Mesodermal cell (in vitro differentiated cells): Measurements from ENCODE around the gene GCH1. TPM values are rescaled to one million over a fixed set of nuclear protein-coding genes. Genes with fewer than 3 reads are reported as not detected.

Experiments used
- H3K27ac ChIP-seq: 2 replicates; pipeline ENCODE4 v1.7.0; 2013; ENCODE audit warnings: mild to moderate bottlenecking, low read depth, low read length, moderate library complexity; ENCODE audit not compliant: severe bottlenecking
- H3K36me3 ChIP-seq: 2 replicates; pipeline ENCODE4 v1.7.1; 2013; ENCODE audit warnings: mild to moderate bottlenecking, low read length, moderate library complexity; ENCODE audit not compliant: control insufficient read depth, insufficient read depth
- H3K4me1 ChIP-seq: one replicate; pipeline ENCODE4 v1.7.1; 2013; ENCODE audit warnings: mild to moderate bottlenecking, low read length; ENCODE audit not compliant: insufficient read depth, control insufficient read depth, poor library complexity, severe bottlenecking
- H3K4me3 ChIP-seq: 2 replicates; pipeline ENCODE4 v1.7.0; 2013; ENCODE audit warnings: low read length, control low read depth, mild to moderate bottlenecking; ENCODE audit not compliant: insufficient read depth, poor library complexity, severe bottlenecking; ENCODE audit errors: extremely low read depth
- H3K9me3 ChIP-seq: 2 replicates; pipeline ENCODE4 v1.7.1; 2013; ENCODE audit warnings: mild to moderate bottlenecking, low read length, moderate library complexity; ENCODE audit not compliant: control insufficient read depth
- WGBS, 2 experiments: methylation state at CpG; one replicate each; pipeline ENCODE4 v1.1.5; 2013; ENCODE audit warnings: missing lambda C conversion rate in 2 of 2; ENCODE audit not compliant: insufficient coverage in 2 of 2; 5-methylcytosine and 5-hydroxymethylcytosine counted together
- polyA plus RNA-seq, 2 experiments: library from polyadenylated mRNA; stranded (reverse); fragments of 50-300 nt; gene quantifications; one replicate each; pipeline ENCODE4 v1.2.3, GENCODE V29; 2013

Gene GCH1, protein sequence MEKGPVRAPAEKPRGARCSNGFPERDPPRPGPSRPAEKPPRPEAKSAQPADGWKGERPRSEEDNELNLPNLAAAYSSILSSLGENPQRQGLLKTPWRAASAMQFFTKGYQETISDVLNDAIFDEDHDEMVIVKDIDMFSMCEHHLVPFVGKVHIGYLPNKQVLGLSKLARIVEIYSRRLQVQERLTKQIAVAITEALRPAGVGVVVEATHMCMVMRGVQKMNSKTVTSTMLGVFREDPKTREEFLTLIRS
- polyA plus RNA-seq (2013, experiment 1 of 2): 4.7 TPM
- polyA plus RNA-seq (2013, experiment 2 of 2): 3.3 TPM

DNA sequence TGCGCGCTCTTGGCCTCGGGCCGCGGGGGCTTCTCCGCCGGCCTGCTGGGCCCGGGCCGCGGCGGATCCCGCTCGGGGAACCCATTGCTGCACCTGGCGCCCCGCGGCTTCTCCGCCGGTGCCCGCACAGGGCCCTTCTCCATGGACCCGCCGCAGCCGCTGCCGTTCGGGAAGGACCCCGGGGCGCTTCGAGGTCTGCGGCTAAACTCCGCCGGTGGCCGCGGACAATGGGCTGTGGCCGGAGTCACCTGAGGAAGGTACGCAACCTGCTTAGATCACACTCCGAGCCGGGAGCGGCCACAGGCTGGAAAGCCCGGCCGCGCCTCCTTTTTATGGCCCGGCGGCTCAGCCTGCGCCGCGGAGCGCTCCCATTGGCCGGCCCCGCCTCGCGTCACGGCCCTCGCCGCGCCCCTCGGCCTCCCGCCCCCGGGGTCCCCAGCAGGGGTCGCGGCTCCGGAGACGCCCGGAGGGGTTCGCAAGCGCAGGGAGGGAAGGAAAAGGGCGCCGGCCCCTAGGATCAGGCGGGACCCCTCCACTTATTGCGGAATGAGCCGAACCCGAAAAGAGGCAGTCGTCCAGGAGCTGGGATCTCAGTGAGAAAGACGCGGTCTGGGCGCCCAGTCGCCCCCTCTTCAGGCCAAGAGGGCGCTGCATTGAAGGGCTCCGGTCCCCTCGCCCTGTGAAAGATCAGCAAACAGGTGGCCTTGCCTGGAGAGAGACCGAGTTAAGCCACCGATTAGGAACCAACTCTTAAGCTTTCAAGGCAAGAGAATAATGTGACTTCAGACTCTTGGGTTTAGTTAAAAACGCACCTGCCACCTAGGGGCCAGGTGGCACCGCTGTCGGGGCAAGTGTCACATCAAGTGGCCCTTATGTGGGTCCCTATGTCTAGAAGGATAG lies at the start of gene GCH1:
Gene GCH1, minus strand, starts transcription at position 306 of the 900 bp plus-strand sequence. Its CDS starts 163 bp downstream, at position 143.
- Histone ChIP-seq H3K4me1 (no peaks in the 10 kb centered on the region), H3K27ac (no peak within 1 kb of the TSS), H3K4me3 (peak within 1 kb of the TSS; percentile 74), H3K9me3 (no peaks in the 10 kb centered on the region), H3K36me3 (no peaks in the 10 kb centered on the region)
- 1% methylated on average over 64 to 70 of the region's 83 CpGs for WGBS, 2 experiments

DNA sequence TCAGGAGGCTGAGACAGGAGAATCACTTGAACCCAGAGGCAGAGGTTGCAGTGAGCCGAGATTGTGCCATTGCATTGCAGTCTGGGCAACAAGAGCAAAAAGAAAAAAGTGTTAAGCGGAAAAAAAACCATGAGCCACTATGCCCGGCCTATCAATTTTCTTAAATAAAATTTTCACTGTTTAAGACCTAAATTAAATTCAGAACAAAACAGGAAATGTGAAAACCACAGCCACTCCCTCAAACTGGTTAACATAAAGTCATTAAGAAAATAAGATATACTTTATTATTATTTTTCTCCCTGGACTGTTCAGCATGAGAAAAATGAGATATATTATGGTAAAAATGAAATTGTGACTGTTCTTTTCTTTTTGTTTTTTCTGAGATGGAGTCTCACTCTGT lies 44.6 kb upstream of the GCH1 start:
- WGBS, 2 experiments: 100% methylated on average over 2 of the region's 3 CpGs
- Histone ChIP-seq H3K9me3 (peaks cover 8% of the 10 kb centered on the region), H3K4me3 (no peak overlapping the region), H3K4me1 (no peaks in the 10 kb centered on the region), H3K27ac (no peak overlapping the region), H3K36me3 (peaks cover 44% of the 10 kb centered on the region)

DNA sequence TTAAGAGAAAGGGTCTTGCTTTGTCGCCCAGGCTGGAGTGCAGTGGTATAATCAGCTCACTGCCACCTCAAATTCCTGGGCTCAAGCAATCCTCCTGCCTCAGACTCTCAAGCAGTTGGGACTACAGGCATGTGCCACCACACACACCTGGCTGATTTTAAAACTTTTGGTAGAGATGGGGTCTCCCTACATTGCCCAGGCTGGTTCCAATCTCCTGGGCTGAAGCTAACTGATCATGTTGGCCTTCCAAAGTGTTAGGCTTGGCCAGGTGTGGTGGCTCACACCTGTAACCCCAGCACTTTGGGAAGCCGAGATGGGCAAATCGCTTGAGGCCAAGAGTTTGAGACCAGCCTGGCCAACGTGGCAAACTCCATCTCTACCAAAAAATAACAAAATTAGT lies 43.9 kb upstream of the GCH1 start:
- 89 to 93% methylated on average over 3 of the region's 4 CpGs for WGBS, 2 experiments
- peaks cover 8% of the 10 kb centered on the region for H3K9me3 ChIP-seq
- H3K4me1 ChIP-seq: no peaks in the 10 kb centered on the region
- no peak overlapping the region for H3K27ac ChIP-seq
- H3K36me3 ChIP-seq: peaks cover 44% of the 10 kb centered on the region
- H3K4me3 ChIP-seq: no peak overlapping the region

DNA sequence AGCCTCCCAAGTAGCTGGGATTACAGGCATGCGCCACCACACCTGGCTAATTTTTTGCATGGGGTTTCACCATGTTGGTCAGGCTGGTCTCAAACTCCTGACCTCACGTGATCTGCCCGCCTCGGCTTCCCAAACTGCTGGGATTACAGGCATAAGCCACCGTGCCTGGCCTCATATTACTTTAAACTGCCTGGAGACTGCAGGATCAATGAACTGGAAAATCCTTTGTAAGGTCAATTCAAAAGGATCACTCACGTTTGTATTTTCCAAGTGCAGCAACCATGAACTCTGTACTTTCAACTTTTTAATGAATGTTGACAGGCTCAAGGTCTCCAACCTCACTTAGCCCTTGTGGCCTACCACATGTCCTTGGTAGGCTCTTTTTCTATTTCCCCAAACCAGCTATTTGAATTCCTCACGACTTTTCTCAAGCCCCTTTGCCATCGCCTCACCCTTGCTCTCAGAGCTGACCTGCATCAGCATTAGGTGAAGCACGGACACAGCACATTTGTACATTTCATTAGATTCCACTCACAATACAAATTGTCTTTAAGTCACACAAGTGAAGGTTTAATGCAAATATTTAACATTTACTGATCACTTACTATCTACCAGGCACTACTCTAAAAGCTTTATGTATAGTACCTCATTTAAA lies 42.2 kb upstream of the GCH1 start:
- WGBS, 2 experiments: 95 to 97% methylated on average over 8 to 9 of the region's 9 CpGs
- H3K9me3 ChIP-seq: peaks cover 8% of the 10 kb centered on the region
- H3K4me1 ChIP-seq: no peaks in the 10 kb centered on the region
- no peak overlapping the region for H3K4me3 ChIP-seq
- H3K27ac ChIP-seq: no peak overlapping the region
- peaks cover 53% of the 10 kb centered on the region for H3K36me3 ChIP-seq

DNA sequence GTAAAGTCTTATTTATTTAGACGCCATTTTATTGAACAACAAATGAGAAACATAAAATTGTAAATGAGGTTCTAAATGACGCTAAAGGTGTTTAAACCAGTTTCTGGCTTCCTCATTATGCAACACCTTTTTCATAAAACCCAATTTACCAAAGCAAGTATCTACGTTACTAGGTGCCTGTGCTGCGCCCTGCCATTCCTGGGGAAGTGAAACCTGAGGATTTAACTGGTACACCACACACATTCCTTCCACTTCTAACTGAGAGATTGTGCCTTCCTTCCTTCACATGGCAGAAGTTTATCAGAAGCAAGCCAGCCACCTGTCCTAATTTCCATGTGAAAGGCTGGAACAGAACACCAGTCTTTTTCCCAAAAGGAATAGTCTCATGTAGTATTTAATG lies 40.3 kb upstream of the GCH1 start:
- Histone ChIP-seq H3K9me3 (peaks cover under 1% of the 10 kb centered on the region), H3K4me3 (no peak overlapping the region), H3K4me1 (no peaks in the 10 kb centered on the region), H3K36me3 (peaks cover 46% of the 10 kb centered on the region), H3K27ac (no peak overlapping the region)
- WGBS, 2 experiments: 90 to 100% methylated on average over 1 to 2 of the region's 4 CpGs

DNA sequence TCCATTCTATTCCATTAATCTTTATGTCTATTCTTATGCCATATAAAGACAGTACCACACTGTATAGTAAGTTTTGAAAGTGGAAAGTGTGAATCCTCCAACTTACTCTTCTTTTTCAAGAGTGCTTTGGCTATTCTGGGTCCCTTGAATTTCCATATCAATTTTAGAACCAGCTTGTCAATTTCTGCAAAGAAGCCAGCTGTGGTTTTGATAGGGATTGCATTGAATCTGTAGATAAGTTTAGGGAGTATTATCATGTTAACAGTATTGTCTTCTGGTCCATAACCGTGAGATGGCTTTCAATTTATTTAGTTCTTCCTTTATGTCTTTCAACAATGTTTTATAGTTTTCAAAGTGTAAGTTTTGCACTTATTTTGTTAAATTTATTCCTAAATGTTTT lies 34.2 kb upstream of the GCH1 start:
- Histone ChIP-seq H3K9me3 (no peaks in the 10 kb centered on the region), H3K27ac (no peak overlapping the region), H3K4me1 (no peaks in the 10 kb centered on the region), H3K36me3 (peaks cover 13% of the 10 kb centered on the region), H3K4me3 (no peak overlapping the region)
- whole genome bisulfite sequencing, 2 experiments: no CpG with 5 or more reads among the region's 1 CpG

DNA sequence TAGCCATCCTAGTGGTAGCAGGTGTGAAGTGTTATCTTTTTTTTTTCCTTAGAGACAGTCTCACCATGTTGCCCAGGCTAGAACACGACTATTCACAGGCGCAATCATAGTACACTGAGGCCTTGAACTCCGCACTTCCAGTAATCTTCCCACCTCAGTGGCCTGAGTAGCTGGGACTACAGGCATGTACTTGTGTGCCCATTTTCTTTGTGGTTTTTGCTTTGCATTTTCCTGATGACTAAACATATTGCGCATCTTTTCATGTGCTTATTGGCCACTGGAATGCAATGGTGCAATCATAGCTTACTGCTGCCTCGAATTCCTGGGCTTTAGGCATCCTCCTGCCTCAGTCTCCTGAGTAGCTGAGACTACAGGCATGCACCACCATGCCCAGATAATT lies 33.3 kb upstream of the GCH1 start:
- Histone ChIP-seq H3K27ac (no peak overlapping the region), H3K9me3 (no peaks in the 10 kb centered on the region), H3K4me1 (no peaks in the 10 kb centered on the region), H3K36me3 (peaks cover 11% of the 10 kb centered on the region), H3K4me3 (no peak overlapping the region)
- WGBS, 2 experiments: 95 to 98% methylated on average over 5 of the region's 5 CpGs

DNA sequence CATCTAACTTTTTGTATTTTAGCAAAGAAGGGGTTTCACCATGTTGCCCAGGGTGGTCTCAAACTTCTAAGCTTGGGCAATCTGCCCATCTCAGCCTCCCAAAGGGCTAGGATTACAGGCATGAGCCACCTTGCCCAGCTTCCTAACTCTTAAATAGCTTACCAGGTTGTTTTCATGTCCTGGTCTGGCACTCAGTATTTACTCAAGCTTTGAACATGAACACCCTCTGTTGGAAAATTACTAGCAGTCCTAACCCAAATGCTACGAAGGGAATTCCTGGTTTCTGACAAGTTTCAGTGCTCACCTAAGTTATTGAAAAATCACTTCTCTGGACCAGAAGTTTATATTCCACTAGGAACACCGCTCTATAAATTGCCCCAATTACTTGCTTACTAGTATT lies 32.5 kb upstream of the GCH1 start:
- Histone ChIP-seq H3K9me3 (no peaks in the 10 kb centered on the region), H3K27ac (no peak overlapping the region), H3K36me3 (peaks cover 3% of the 10 kb centered on the region), H3K4me3 (no peak overlapping the region), H3K4me1 (no peaks in the 10 kb centered on the region)
- no CpG with 5 or more reads among the region's 2 CpGs for WGBS, 2 experiments

DNA sequence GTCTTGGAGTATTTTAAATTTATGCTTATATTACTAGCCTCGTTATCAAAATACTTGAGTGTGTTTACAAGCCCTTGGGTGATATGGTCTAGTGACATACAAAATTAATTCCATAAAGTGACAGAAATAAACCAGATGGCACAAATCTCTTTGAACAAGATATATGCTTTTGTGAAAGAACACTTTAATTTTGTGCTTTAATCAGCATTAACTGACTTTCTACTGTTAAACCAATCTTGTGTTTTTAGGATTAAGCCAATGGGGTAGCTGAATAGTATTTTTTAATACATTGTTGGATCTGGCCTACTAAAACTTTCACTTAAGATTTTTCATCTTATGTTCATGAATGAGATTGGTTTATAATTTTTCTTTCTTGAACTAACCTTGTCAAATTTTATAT lies 30.4 kb upstream of the GCH1 start:
- no CpG with 5 or more reads among the region's 1 CpG for WGBS, 2 experiments
- H3K27ac ChIP-seq: no peak overlapping the region
- H3K4me3 ChIP-seq: no peak overlapping the region
- H3K9me3 ChIP-seq: no peaks in the 10 kb centered on the region
- H3K4me1 ChIP-seq: no peaks in the 10 kb centered on the region
- peaks cover under 1% of the 10 kb centered on the region for H3K36me3 ChIP-seq

DNA sequence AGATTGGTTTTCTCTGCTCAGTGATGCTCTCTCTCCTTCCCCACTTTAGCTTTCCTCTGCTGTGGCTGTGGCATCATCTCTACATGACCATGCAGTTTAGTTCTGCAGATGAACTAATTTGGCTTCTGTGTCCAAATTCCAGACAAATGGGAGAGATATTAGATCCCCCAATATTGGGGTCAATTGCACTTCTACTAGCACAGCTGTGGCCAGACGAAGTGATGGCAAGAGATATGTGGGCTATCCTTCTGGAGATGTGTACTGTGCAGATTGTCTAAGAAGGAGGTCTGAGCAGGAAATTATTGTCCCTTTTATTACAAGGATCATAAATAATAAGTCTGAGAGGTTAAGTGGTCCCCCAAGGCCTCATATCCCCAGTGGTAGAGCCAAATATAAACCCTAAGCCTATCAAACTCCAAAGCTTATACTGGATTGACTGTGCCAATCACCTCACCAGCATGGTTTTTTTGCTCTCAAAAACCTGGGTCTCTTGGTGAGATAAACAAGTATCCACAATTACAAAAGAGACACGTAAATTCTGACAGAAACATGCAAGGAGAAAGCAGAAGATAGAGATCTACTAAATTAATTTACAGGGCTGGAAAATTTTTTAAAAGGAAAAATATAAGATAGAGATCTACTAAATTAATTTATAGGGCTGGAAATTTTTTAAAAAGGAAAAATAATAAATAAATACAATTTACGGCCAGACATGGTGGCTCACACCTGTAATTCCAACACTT lies 29.1 kb upstream of the GCH1 start:
- H3K36me3 ChIP-seq: no peaks in the 10 kb centered on the region
- H3K9me3 ChIP-seq: no peaks in the 10 kb centered on the region
- H3K4me3 ChIP-seq: no peak overlapping the region
- H3K4me1 ChIP-seq: no peaks in the 10 kb centered on the region
- no peak overlapping the region for H3K27ac ChIP-seq
- no CpG with 5 or more reads among the region's 3 CpGs for WGBS, 2 experiments
